Activated T-cell treated with anti-CD3 and anti-CD28 coated beads for 4 hours (primary cell): ENCODE measurements around the gene TMEM86B.
"Not testable (repeated sequence)": the region's sequence is repeated elsewhere in the genome, so short reads cannot be mapped to it uniquely, and the experiment has no call there.

ENCODE experiments used
- DNase-seq: peaks from one replicate; pipeline ENCODE4 v3.0.0-alpha.2; 2020

The TMEM86B gene

GRCh38 chr19:55212447-55212846 is 16.1 kb downstream of the TMEM86B start:
- DNase-seq: peak; percentile 9

GRCh38 chr19:55209693-55210472 is 18.7 kb downstream of the TMEM86B start:
- DNase-seq: no peak

GRCh38 chr19:55208880-55209692 is 19.5 kb downstream of the TMEM86B start, which contains the start of gene PTPRH:
Gene PTPRH, minus strand, starts transcription at chr19:55209501. Its CDS starts 68 bp downstream, at chr19:55209433.
- no peak for DNase-seq

DNA sequence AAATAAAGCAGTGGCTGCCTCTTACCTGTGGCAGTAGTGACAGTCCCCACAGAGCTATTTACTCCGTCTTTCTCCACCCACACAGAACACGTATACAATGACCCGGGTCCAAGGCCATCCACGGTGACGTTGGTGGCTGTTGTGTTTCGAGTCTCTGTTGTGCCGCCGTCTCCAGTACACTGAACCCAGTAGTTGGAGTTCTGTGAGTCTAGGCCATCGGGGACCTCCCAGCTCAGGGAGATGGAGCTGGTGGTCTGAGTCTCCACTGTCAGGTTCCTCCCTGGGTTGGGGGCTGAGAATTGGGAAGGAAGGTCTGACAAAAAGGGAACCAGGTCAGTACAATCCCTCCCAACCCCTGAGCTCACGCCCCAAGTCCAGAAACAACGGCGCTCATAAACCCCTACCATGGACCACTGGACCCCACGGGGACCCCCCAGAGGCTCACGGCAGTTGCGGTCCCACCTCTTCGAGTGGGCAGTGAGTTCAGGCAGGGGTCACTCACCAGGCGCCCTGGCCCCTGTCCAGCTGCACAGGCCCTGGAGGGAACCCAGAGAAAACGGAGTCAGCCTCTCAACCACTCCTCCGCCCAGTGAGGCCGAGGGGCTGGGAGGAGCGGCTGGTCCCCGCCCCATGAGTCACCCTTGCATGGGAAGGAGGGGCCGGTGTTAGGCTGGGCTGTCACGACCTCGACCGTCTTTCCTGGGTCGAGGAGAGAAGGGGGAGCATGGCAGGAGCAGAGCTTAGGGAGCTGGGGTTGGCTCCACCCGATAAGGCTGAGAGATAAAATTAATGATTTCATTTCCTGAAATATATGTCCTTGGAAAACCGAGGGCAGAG is 21.7 kb downstream of the TMEM86B start:
- peak; percentile 34 for DNase-seq

- DNase-seq: not testable (repeated sequence)
Measured at GRCh38 chr19:55202199-55202598, 26.4 kb downstream of the TMEM86B start.

DNA sequence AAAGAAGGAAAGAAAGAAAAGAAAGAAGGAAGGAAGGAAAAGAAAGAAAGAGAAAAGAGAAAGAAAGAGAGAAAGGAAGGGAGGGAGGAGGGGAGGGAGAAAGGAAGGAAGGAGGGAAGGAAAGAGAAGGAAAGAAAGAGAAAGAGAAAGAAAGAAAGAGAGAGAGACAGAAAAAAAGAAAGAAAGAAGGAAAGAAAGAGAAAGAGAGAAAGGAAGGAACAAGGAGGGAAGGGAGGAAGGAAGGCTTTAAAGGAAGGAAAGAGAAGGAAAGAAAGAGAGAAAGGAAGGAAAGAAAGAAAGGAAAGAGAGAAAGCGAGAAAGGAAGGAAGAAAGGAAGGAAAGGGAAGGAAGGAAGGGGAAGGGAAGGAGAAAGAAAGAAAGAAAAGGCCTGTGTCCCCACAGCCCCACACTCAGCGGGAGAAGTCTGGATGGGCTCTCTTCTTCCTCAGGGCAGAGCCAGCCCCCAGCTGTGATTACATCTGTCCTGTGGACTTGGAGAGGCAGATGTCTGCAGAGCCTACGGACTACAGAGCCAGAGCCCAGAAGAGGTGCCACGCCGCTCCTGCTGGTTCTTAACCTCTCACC is 28.9 kb downstream of the TMEM86B start:
- DNase-seq: no peak

DNA sequence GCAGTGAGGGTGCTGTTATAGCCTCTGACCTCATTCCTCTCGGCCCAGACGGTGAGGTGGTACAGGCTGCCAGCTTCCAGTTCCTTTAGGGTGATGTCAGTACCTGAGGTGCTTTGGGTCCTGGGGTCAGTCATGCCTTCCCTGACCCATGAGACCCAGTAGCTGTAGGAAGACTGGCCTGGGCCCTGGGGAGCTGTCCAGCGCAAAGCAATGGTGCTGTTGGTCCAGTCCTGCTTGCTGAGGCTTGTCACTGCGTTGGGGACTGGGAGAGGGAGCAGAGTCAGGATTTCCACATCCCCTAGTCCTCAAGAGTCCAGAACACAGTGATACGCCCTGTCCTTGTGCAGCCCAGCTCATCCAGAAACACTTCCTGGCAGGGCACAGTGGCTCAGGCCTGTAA is 29.9 kb downstream of the TMEM86B start:
- no peak for DNase-seq

DNA sequence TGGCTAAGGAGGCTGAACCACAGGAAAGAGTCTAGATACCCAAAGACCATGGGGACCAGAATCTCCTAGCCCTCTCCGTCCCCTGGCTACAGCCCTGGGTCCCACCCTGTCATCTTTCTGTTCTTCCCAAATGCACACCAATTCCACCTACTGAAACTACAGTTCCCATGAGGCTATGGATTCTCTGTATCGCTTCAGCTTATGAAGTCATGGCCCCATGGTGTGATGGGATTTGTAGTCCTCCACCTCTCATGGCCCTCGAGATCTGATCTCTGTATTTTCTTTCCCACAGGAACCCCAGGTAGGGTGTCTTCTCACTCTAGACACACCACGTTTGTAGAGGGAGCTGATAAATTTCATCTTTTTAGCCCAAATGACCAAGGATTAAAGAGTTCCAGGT is 31.0 kb downstream of the TMEM86B start:
- no peak for DNase-seq

- DNase-seq: no peak
Measured at GRCh38 chr19:55196803-55197202, 31.8 kb downstream of the TMEM86B start.

DNA sequence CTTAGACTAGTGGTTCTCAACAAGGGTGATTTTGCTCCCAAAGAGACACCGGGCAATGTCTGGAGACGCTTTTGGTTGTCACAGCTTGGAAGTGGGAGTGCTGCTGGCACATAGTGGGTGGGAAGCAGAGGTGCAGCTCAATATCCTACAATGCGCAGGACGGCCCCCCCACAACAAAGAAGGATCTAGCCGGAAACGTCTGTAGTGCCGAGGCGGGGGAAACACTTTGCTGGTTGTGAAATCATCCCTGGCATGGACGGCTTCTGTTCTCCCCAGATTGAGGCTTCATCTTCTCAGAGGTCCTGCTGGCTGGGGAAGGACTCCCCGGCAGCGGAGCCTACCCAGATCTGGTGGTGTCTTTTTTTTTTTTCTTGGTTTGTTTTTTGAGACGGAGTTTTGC is 35.1 kb downstream of the TMEM86B start:
- no peak for DNase-seq

DNA sequence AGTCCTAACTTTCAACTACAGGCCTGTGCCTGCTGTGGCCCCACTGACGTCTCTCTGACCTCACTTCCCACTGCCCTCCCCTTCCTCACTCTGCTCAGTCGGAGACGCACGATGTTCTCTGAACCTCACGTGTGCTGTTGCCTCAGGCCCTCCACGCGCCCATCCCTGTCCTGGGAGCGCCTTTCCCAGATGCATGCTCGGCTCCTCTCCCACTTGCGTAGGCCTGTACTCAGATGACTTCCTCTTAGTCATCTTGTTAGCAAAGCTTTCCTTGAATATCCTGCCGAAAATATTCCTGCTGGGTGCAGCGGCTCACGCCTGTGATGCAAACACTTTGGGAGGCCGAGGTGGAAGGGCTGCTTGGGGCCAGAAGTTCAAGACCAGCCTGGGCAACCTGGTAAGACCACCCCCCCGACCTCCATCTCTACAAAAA is 39.1 kb downstream of the TMEM86B start:
- no peak for DNase-seq

GRCh38 chr19:55188625-55189024 is 39.9 kb downstream of the TMEM86B start:
- no peak for DNase-seq

DNA sequence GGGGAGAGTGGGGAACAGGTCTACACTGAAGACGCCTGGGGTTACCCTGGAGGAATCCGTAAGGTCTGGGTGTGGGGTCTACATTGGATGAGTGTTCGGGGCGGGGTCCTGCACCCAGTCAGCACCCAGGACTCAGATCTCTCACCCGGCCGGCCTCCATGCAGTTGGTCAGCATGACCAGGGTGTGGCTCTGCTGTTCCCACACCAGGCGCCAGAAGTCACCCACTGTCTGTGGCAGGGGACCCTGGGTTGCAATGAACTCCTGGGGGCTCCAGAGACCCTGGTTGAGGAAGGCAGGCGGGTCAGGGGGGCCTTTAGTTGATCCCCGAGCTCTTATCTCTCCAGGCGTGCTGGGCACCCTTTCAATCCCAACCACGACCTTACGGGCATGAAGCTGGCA is 42.5 kb downstream of the TMEM86B start:
- DNase-seq: no peak

GRCh38 chr19:55181740-55182139 is 46.8 kb downstream of the TMEM86B start:
- DNase-seq: no peak

DNA sequence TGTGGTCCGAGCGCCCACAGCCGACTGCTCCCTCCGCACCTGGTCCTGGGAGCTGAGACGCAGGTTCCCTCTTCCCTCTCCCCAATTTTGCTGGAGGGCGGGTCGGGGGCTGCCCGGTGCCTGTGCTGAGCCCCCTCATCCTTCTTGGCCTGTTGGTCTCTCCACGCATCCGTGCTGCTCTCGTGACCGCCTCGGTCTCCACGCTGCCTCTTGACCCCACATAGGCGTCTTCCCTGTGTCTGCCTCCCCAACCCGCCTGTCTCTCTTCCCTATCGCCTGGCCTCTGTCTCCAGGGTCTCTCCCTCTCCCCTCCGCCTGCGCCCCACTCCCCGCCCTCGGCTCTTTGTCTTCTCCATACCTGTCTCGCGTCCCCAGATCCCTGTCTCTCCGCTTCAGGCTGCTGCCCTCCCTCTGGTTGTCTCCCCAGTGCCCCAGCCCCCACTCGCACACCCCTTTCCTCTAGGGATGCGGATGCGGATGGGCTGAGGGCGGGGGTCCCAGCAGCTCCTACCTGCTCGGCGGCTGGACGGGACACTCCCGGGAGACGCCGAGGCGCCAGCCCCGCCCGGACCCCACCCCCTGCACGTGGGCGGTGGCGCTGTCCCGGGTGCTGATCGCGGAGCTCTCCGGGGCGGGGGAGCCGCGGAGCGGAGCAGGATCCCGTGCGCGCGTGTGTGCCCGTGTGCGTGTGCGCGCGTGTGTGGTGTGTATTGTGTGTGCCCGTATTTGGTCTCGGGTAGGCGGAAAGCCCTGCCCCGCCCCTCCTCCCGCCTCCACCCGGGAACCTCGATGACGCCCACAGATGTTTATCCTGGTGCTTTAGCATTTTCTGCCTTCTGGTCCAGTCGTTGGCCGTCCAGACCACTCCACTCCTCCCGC is 48.7 kb downstream of the TMEM86B start, which contains the start of gene SYT5:
SYT5 (minus strand) TSS at position 684 of the 879 bp plus-strand sequence. CDS start 1,248 bp downstream, outside the sequence.
- peak; percentile 48 for DNase-seq

GRCh38 chr19:55178781-55179599 is 49.6 kb downstream of the TMEM86B start:
- peak; percentile 89 for DNase-seq
